Inflammatory macrophage (primary cell): ENCODE results near the gene PTPRA.
"Not testable (repeated sequence)": the region's sequence is repeated elsewhere in the genome, so short reads cannot be mapped to it uniquely, and the experiment has no call there.

ENCODE experiments used
- DNase-seq, 2 donors: peaks; one replicate each; pipeline ENCODE4 v3.0.0-alpha.2; 2020 to 2022
- total RNA-seq, 18 experiments: gene quantifications; one replicate each; lab custom pipeline; 2026; ENCODE audit warnings: mixed read lengths in 6 of 18, inconsistent platforms in 2 of 18; lab: John Stamatoyannopoulos, UW

Gene PTPRA, protein sequence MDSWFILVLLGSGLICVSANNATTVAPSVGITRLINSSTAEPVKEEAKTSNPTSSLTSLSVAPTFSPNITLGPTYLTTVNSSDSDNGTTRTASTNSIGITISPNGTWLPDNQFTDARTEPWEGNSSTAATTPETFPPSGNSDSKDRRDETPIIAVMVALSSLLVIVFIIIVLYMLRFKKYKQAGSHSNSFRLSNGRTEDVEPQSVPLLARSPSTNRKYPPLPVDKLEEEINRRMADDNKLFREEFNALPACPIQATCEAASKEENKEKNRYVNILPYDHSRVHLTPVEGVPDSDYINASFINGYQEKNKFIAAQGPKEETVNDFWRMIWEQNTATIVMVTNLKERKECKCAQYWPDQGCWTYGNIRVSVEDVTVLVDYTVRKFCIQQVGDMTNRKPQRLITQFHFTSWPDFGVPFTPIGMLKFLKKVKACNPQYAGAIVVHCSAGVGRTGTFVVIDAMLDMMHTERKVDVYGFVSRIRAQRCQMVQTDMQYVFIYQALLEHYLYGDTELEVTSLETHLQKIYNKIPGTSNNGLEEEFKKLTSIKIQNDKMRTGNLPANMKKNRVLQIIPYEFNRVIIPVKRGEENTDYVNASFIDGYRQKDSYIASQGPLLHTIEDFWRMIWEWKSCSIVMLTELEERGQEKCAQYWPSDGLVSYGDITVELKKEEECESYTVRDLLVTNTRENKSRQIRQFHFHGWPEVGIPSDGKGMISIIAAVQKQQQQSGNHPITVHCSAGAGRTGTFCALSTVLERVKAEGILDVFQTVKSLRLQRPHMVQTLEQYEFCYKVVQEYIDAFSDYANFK
- 81.3 to 179 (median 111) reads per million in 18 experiments for total RNA-seq

DNA sequence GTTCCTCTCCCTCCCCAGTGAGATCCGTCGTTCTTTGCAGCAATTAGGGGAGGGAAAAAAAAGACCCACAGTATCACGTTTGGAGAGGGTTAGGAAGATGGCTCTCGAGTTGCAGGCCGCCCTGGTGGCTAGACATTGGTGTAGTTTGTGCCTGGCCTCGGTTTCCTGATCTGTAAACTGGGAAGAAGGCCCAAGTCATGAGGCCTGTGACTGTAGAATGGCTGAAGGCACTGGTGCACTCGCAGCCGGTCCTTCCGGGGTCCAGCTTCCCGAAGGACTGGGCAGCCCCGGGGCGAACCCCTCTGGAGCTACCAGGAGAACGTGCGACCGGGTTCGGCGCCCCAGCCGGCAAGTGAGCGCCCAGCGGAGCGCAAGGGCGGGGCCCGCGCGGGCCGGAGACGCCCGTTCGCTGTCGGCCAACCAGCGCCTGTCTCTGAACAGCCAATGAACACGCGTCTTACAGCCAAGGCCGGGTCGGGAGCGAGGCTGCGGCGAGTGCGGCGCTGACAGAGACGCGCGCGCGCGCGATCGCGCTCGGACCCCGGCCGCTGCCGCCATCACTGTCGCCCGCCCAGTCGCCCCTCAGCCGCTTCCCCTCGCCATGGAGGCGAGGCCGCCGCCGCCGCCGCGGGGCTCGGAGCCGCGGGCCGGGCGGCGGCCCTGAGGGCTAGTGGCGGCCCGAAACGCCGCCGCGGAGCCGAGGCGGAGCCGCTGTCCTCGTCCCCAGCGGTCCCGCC lies at the start of gene PTPRA:
PTPRA (plus strand) TSS at position 472 of the 737 bp plus-strand sequence. CDS start 90,797 bp downstream, outside the sequence.
- peak; percentile 92 to 96 for DNase-seq

DNA sequence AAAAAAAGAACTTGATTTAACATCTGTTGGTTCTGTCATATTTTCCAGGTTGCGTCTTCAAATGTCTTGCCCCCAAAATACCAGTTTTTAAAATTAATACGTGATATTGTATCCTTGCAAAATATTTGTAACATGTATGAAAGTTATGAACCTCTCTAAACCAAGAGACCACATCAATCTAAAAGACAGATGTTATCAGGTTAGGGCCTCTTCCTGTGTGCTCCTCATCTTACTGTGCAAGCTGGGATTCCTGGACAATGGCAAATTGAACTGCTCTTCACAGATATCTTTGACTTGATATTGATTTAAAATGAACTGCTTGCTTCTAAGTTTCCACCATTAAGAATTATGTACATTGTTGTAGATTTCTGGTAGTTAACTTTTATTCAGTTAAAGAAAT lies 47.5 kb upstream of the PTPRA start:
- DNase-seq = no peak

DNA sequence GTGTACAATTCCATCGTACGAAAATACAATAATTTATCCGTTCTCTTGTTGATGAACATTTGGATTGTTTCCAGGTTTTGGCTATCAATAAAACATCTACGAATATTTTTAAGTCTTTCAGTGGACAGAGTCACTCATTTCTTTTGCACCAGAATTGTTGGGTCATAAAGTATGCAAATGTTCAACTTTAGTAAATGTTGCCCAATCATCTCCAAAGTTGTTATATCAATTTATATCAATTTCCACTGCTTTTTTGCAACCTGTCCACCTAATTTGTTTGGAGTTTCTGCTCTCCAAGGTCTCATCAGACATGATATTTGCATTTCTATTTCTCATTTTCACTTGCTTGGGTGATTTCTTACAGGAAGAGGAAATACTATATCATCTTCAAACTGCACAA lies 46.6 kb upstream of the PTPRA start:
- DNase-seq = no peak

DNA sequence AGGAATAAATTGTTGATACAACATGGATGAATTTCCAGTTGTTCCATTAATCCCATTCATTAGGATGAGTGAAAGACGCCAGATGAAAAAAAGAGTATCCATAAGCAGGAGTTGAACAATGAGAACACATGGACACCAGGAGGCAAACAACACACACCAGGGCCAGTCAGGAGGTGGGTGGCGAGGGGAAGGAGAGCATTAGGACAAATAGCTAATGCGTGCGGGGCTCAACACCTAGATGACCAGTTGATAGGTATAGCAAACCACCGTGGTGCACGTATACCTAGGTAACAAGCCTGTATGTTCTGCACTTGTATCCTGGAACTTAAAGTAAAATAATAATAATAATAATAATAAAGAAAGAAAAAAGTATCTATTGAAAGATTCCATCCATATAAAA lies 43.9 kb upstream of the PTPRA start:
- DNase-seq = no peak

DNA sequence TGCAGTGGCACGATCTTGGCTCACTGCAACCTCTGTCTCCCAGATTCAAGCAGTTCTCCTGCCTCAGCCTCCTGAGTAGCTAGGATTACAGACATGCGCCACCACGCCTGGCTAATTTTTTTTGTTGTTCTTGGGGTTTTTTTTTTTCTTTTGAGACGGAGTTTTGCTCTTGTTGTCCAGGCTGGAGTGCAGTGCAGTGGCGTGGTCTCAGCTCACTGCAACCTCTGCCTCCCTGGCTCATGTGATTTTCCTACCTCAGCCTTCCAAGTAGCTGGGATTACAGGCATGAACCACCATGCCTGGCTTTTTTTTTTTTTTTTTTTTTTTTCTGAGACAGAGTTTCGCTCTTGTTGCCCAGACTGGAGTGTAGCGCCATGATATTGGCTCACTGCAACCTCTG lies 42.1 kb upstream of the PTPRA start:
- not testable (repeated sequence) for DNase-seq

DNA sequence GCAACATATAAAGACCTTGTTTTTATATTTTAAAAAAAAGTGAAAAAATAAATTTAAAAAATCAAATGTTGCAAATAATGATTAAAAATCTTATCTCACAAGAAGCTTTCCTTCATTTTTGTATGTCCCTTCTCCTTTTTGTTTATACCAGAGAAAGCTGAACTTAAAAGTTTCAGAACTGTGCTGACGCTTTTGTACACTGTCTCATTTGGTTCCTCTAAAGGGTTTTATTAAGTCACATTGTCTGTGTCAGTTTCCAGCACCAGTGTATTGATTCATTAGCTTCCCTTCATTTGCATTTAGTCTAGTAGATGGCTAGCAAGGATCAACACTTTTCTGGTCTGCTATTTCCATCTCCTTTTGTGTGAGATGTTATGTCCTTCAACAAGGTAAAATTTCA lies 39.5 kb upstream of the PTPRA start:
- peak; percentile 54 to 68 for DNase-seq

DNA sequence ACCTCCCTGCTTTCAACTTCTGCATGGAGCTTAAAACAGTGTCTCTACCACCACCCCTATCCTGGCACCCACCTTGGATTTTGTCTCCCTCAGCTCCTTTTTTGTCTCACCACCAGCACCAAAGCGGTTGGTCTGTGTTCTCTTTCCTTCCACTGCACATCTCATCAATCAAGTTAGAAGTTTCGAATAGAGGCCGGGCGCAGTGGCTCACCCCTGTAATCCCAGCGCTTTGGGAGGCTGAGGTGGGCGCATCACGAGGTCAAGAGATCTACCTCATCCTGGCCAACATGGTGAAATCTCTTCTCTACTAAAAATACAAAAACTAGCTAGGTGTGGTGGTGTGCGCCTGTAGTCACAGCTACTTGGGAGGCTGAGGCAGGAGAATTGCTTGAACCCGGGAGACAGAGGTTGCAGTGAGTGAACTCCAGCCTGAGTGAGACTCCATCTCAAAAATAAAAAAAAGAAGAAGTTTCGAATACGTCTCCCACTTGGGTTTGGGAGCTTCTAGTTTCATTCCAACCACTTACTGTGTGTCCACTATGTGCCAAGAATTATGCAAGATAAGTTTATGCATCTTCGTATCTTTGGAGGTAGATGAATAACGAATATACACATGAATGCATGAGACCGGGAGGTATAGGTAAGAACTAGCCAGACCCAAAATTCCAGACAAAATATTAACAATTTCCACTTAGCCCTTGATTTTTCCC lies 38.7 kb upstream of the PTPRA start:
- peak in 1 of 2 donors; percentile 14 for DNase-seq

DNA sequence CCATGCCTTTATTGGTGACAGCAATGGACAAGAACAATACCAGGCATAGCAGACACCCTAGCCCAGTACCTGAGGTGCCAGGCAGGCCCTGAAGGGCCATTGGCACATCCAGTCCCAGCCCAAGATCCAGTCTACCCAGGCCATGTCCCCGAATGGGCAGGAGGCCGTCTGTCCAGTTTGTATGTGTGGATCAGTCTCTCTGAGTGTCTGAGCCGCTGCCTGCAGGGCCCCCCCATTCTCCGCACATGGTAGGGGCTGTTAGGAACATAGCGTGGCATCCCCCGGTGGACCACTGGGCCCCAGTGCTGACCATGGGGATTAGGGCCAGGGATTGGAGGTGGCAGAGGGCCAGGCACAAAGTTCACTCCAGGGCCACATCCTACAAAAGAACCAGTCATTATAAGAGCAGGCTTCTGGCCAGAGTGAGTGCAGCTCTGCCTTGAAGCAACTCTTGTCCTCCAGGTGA lies 37.9 kb upstream of the PTPRA start:
- no peak for DNase-seq

DNA sequence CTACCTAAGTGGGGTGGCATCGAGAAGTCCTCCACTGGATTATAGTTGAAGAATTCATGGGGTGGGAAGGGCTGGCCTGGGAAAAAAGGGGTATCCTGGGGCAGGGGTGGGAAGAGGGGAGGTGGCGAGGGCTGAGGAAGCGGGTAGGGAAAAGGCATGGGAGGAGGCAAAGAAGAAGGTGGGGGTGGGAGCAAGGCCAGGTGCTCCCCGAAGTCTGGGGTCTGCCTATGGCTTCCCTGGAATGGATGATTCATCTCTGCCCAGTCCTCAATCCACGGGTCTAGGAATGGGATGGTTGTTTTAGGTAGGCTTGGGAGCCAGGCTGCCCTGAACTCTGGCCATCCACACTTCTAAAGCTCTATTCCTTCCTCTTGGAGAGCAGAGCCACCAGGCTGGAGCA lies 37.2 kb upstream of the PTPRA start:
- no peak for DNase-seq

DNA sequence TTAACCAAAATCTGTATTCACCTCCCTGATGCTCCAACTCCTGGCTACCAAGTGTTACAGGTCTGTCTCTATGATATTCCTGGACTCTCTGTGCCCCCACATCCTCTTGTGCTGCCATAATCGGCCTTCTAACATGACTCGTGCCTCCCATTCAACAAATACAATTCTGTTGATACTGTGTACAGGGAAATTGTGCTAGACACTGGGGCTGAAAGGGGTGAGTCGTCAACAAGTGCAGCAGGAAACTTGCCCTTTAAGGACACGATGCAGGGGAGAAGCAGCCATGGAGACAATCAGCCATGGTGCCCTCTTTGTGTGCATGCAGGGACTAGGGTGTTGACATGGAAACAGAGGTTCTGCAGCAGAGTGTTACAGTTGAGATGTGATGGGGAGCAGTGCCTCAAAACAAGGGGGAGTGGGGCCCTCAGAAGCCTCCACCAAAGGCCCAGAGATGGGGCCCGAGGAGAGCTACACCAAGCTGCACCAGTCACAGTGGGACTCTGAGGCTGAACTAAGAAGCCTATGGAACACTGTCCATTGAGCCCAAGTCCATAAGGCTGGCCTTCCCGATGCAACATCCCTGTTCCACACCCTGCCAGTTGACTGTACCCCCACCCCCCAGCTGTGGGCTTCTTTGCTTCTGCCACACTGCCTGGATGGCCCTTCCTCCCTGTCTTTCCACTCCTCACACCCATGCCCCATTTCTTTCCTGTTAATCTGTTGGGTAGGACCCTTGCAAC lies 35.9 kb upstream of the PTPRA start:
- no peak for DNase-seq

DNA sequence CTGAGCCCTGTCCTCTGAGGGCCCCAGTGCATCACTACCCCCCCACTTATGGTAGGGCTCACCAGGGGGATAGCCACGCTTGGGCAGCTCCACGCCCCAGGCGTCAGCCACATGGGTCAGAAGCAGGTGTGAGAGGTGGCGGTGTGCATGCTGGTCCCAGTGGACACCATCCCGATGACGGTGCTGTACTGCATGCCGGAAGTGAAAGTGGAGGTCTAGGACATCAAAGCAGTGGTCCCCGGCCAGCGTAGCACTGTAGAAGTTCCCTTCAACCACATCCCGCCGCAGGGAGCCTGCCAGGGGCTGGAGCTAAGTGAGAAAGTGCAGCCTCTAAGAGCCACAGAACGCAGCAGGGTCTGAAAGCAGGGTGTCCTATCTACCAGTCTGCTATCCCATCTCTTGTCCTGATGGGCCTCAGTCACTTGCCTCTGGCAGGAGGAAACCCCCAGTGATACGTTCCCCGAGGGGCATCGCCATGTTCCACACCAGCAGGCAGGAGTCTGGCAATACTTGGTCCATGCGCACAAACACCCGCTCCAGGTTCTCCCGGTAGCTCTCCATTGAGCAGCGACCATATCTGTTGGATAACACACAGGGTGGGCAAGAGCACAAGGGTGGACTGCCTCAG lies 35.0 kb upstream of the PTPRA start:
- DNase-seq = no peak

DNA sequence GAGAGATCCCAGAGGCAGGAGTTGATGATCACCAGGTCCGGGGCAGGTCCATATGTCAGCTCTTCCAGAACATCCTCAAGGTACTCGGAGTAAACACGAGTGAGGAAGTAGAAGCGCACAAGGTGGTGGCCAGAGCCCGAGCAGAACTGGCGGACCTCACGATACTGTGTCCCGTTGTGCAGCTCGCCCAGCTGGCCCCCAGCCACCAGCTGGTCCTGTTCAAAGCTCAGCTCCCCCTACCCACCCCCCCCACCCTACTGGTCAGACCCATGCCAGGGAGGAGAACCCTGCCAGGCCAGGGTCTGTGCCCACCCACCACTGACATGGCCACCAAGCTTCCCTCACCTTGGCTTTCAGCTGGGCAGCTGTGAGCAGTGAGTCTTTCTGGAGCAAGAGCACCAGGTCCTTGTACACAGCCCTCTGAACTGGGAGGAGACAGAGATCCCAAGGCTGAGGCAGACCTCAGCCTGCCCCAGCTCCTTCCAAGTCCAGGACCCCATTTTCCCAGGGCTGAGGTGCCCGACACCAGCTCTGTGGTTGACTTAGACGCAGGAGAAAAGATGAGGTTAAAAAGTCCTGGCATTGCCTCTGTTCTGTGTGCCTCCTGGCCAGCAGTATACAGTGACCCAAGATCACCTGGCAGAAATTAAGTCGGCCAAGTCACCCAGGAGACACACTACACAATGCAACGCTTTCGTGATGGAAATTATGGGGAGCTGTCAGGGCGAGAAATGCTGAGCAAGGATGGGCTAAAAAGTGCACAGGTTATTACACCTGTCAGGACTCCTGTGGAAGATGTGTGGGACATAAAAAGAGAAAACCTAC lies 34.2 kb upstream of the PTPRA start:
- DNase-seq = no peak

DNA sequence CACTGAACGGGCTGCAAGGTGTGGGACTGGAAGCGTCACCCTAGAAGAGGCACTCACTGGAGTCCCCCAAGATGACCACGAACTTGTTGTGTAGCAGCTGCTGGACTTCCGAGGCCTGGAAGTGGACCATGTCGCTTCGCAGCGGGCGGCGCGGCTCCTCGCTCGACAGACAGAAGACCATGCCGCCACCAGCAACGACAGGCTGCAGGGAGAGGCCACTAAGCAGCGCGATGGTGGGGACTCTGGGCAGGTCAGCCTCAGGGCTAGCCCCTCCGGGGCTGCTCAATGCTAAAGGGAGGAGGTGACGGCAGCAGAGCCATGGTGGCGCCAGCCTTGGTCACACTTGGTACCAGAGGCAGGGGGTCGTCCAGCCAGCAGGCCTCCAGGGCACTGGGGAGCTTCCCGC lies 33.5 kb upstream of the PTPRA start:
- DNase-seq = no peak

DNA sequence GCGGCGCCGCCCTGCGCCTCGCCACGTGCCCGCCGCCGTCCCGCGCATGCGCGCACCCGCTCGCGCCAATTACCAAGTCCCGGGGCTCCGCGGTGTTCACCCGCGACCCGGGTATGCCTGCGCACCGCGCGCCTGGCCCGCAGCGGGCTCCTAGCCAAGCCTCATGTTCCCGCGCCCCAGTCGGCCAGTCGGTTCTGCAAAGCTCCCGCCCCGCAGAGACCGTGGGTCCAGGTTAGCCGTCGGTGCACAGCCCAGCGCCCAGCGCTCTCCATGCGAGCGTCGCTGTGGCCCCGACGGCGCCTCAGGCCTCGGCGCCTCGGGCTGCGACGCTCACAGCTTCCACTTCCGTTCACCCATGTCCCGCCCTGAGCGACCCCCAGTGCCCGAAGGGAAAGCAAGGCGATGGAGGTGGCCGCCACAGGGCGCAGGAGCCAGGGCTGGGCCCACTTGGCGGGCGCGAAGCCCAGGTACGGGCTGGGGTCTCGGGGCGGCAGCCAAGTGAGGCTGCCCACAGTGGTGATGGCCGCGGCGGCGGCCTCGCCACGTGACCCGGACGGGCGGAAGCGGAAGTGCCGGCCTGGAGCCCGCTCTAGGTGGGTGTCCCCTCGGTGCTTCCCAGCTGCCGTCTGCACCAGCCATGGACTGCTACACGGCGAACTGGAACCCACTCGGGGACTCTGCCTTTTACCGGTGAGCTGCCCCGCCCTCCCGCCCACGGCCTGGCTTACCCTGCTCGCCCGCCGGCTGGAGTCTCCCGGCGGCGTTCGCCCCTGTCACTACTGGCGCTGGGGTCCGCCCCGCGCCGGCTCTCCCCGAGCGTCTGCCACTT lies 32.9 kb upstream of the PTPRA start, which contains the start of the genes PCED1A and VPS16:
PCED1A (minus strand) TSS at position 518 of the 829 bp plus-strand sequence. CDS start 743 bp downstream, outside the sequence.
VPS16 (plus strand) TSS at position 608 of the 829 bp plus-strand sequence; CDS start at position 638, 30 bp downstream.
- peak; percentile 86 to 93 for DNase-seq

DNA sequence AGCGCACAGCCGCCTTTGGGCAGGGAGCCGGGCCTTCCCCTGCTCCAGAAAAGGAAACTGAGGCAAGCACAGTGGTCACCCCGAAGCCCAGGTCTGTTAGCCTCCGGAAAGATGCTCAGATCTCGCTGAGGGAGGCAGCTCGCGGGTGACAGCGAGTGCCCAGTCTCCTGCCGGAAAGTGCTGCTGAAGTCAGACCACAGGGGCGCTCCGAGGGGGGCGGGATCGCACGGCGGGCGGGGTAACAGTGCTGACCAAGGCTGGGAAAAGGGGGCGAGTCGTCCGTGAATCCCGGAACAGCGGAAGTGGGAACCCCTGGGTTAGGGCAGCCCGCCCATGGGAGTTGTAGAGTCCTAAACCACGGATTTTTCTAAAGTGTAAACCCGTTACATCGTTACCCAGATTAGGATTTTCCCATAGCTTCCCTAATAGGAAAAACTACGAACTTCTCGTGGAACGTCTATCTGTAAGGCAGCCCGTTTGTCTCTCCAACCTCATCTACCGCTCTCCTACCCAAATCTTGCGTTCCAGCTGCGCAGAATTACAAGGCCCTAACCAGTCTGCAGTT lies 32.2 kb upstream of the PTPRA start:
- peak; percentile 31 to 44 for DNase-seq

DNA sequence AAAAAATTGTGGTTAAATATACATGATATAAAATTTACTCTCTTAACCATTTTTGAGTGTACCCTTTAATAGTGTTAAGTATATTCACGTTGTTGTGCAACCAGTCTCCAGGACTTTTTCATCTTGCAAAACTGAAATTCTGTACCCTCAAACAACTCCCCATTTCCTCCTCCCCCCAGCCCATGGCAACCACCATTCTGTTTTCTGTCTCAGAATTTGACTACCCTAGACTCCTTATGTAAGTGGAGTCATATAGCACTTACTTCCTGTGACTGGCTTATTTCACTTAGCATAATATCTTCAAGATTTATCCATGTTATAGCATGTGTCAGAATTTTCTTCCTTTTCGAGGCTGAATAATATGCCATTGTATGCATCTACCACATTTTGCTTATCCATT lies 27.7 kb upstream of the PTPRA start:
- no peak for DNase-seq

DNA sequence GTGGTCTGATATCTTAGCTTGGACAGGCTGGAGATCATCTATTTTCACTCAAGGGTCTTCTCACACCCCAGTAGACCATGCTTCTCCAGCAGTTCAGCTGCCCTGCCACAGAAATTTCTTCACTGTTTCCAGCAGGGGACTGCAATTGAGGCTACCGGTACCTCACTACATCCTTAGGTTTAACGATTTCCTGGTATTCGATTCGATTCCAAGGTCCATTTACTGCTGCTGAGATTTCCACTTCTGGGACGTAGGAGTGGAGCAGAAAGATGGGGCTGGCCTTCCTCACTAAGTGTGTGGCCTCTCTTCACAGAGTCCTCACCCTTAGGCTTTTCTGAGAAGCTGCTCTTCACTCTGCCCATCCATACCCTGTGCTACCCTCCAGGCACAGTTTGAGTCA lies 26.6 kb upstream of the PTPRA start:
- no peak for DNase-seq

DNA sequence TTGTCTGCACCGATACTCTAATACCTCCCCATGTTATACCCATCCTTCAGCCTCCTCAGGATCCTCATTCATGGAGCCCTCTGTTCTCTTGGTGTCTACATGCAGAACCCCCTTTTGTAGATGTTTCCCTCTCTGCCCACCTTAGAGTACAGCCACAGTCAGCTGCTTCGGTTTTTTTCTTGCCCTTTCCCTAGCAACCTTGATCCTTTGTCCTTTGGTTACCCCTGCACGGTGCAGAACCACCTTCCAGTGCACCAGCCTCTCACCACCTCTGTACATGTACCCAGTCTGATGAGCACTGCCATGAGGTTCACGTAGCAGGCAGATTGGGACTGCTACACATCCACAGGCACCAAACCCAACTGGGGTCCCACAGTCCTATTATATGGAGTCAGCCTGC lies 25.5 kb upstream of the PTPRA start:
- DNase-seq = no peak

DNA sequence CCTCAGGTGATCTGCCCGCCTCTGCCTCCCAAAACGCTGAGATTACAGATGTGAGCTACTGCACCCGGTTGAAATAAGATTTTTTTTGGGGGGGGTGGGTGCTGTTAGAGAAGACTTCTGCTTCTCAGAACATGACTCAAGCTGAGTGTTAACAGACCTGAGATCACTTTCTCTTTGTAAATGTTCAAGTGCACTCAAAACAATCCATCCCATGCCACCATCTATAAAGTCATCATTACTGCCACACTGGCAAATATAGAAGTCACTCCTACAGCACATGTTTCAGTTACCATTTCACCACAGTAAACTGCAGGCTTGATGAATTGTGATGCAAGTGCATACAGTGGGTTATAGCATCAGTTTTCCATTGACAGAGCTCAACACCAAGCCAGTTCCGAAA lies 23.8 kb upstream of the PTPRA start:
- DNase-seq = no peak
